ENCODE data around the gene PODXL. TPM values are rescaled to one million over a fixed set of nuclear protein-coding genes. Genes with fewer than 3 reads are reported as not detected.

The PODXL gene
- total RNA-seq = 0.73 and 14.7 TPM in 2 replicates

DNA sequence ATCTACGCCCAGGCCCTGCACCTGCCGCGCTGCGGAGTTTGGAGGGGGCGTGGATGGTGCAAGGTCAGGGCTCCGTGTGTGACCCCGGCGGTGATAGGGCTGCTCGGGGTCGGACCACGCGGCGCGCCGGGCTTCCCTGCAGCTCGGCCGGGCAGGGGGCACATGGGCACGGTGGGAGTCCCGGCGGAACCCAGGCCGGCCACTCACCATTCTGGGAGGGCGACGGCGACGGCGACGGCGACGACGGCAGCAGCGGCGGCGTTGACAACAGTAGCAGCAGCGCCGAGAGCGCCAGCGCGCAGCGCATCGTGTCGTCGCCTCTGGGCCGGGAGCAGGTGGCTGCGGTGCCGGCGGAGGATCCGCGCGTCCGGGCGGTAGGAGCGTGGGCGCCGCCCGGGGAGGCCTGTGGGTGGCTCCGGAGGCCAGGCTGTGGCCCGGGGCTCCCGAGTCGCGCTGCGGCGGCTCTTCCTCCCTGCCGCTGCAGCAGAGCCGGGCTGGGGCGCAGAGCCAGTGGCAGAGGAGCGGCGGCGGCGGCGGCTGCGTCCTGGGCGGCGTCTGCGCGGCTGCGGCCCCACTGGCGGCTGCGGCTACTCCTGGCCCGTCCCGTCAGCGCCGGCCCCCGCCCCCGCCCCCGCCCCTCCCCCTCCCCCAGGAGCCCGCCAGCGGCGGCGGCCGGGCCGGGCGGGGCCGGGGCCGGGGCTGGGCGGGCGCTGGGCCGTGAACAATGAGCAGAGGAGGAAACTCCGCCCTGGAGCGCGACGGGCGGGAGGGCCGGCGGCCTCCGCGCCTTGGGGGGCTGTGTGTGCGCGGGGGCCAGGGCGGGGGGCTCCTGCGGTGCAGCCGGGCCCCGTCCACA, at the start of gene PODXL:
TSS of gene PODXL (minus strand) at position 576 of the 856 bp plus-strand sequence. CDS start at position 307, 269 bp downstream.

Other genes starting within 250 kb of the PODXL start
- gene MKLN1, start 228.8 kb downstream of the PODXL start, total RNA-seq = 37.8 and 47.1 TPM in 2 replicates

Measured in subcutaneous preadipocyte (primary cell).